Neural cell (in vitro differentiated cells): ENCODE results near the gene TP53I11. TPM values are rescaled to one million over a fixed set of nuclear protein-coding genes. Genes with fewer than 3 reads are reported as not detected.

Experiments
- H2AFZ ChIP-seq: fragments of 200-600, 300-800 bp; sonication (generic), shearing (Covaris generic); 2 replicates; pipeline ENCODE4 v1.6.0; 2014; ENCODE audit warnings: low read depth, mild to moderate bottlenecking, antibody characterized with exemption, low read length, moderate library complexity
- H3F3A ChIP-seq: fragments of 200-600 bp; shearing (Covaris generic); 2 replicates; pipeline ENCODE4 v1.6.1; 2016; ENCODE audit warnings: mild to moderate bottlenecking, moderate library complexity, mixed read lengths, antibody characterized with exemption, low read length; ENCODE audit not compliant: insufficient read depth, poor library complexity, severe bottlenecking
- H3K27ac ChIP-seq: fragments of 200-600, 300-800 bp; sonication (generic), shearing (Covaris generic); 2 replicates; pipeline ENCODE4 v1.5.1; 2014; ENCODE audit warnings: mild to moderate bottlenecking, low read length, moderate library complexity
- H3K27me3 ChIP-seq: fragments of 300-800, 200-600 bp; sonication (generic), shearing (Covaris generic); 2 replicates; pipeline ENCODE4 v1.6.0; 2014; ENCODE audit warnings: mild to moderate bottlenecking, low read depth, low read length, moderate library complexity; ENCODE audit not compliant: insufficient read depth
- H3K36me3 ChIP-seq: fragments of 300-800, 200-600 bp; sonication (generic), shearing (Covaris generic); 2 replicates; pipeline ENCODE4 v1.5.1; 2014; ENCODE audit warnings: mild to moderate bottlenecking, antibody characterized with exemption, low read length, moderate library complexity; ENCODE audit not compliant: insufficient read depth
- H3K4me2 ChIP-seq: fragments of 300-800, 200-600 bp; sonication (generic), shearing (Covaris generic); 2 replicates; pipeline ENCODE4 v1.6.0; 2014; ENCODE audit warnings: mild to moderate bottlenecking, low read length
- H3K4me3 ChIP-seq: fragments of 300-800, 200-600 bp; sonication (generic), shearing (Covaris generic); 2 replicates; pipeline ENCODE4 v1.5.1; 2014; ENCODE audit warnings: mild to moderate bottlenecking, low read length, moderate library complexity
- H3K79me2 ChIP-seq: fragments of 200-600 bp; shearing (Covaris generic); replicated peaks from 2 replicates; pipeline ENCODE4 v1.6.0; 2014; ENCODE audit warnings: mild to moderate bottlenecking, low read length, moderate library complexity; ENCODE audit not compliant: insufficient read depth
- H3K9ac ChIP-seq: fragments of 300-800, 200-600 bp; sonication (generic), shearing (Covaris generic); 2 replicates; pipeline ENCODE4 v1.6.1; 2016; ENCODE audit warnings: mild to moderate bottlenecking, low read length, mixed read lengths
- H3K9me2 ChIP-seq: fragments of 200-600 bp; shearing (Covaris generic); 2 replicates; pipeline ENCODE4 v1.6.1; 2016; ENCODE audit warnings: mild to moderate bottlenecking, low read length, mixed read lengths; ENCODE audit not compliant: insufficient read depth
- H3K9me3 ChIP-seq: fragments of 200-600, 300-800 bp; sonication (generic), shearing (Covaris generic); 2 replicates; pipeline ENCODE4 v1.6.1; 2016; ENCODE audit warnings: mild to moderate bottlenecking, mixed run types, low read length, moderate library complexity, mixed read lengths
- H4K20me1 ChIP-seq: fragments of 200-600 bp; shearing (Covaris generic); 2 replicates; pipeline ENCODE4 v1.6.1; 2016; ENCODE audit warnings: mild to moderate bottlenecking, mixed run types; ENCODE audit not compliant: insufficient read depth
- EP300 ChIP-seq: fragments of 450-650 bp; conservative IDR thresholded peaks from 2 replicates; pipeline ENCODE4 v1.6.1; 2014; ENCODE audit warnings: antibody characterized with exemption, mild to moderate bottlenecking, moderate library complexity; ENCODE audit not compliant: poor library complexity, severe bottlenecking
- EZH2 ChIP-seq: fragments of 200-600, 300-800 bp; shearing (Covaris generic), sonication (generic); IDR thresholded peaks from 2 replicates; pipeline ENCODE4 v1.6.1; 2014; ENCODE audit warnings: antibody characterized with exemption, low read length, borderline replicate concordance, mild to moderate bottlenecking; ENCODE audit not compliant: insufficient read depth, poor library complexity, severe bottlenecking
- MXI1 ChIP-seq: fragments of 450-650 bp; conservative IDR thresholded peaks from 2 replicates; pipeline ENCODE4 v1.6.1; 2014; ENCODE audit warnings: antibody characterized with exemption, mild to moderate bottlenecking; ENCODE audit not compliant: poor library complexity, severe bottlenecking
- POLR2AphosphoS5 ChIP-seq: IDR thresholded peaks from 2 replicates; pipeline ENCODE4 v1.6.1; 2012
- RAD21 ChIP-seq: fragments of 450-650 bp; conservative IDR thresholded peaks from 2 replicates; pipeline ENCODE4 v1.6.1; 2014; ENCODE audit warnings: antibody characterized with exemption, mild to moderate bottlenecking, moderate library complexity
- SMC3 ChIP-seq: fragments of 450-650 bp; conservative IDR thresholded peaks from 2 replicates; pipeline ENCODE4 v1.6.1; 2014; ENCODE audit warnings: antibody characterized with exemption, mild to moderate bottlenecking, moderate library complexity; ENCODE audit not compliant: poor library complexity
- TAF1 ChIP-seq: IDR thresholded peaks from 2 replicates; pipeline ENCODE4 v1.6.1; 2012; ENCODE audit warnings: low read depth
- polyA plus RNA-seq: library from polyadenylated mRNA; depleted of rRNA; stranded (reverse); fragments of >200 nt; gene quantifications from 2 replicates; pipeline ENCODE4 v1.2.3, GENCODE V29; 2014
- TF ChIP-seq, protein P1 (sequence below): IDR thresholded peaks from 2 replicates; pipeline ENCODE4 v1.6.1; 2012; ENCODE audit warnings: borderline replicate concordance
- TF ChIP-seq, protein P2 (sequence below): fragments of 450-650 bp; IDR thresholded peaks from 2 replicates; pipeline ENCODE4 v1.5.1; 2014; ENCODE audit warnings: antibody characterized with exemption, mild to moderate bottlenecking, moderate library complexity; ENCODE audit not compliant: poor library complexity, severe bottlenecking

The TP53I11 gene
- polyA plus RNA-seq, 1 donor from 2014 or later = 30.0 TPM

DNA sequence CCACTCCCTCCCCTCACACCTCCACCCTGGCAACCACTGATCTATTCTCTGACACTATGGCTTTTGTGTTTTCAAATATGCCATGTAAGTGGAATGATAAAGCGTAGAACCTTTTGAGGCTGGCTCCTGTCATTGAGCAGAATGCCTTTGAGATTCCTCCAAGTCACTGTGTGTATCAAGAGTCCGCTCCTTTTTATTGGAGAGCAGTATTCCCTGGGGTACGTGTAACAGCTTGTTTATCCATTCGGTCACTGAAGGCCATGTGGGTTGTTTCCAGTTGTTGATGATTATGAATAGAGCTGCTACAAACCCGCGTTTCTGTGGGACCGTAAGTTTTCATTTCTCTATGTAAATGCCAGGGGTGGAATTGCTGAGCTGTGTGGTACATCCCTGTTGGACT, 10.3 kb downstream of the TP53I11 start:
- peaks cover 35% of the 10 kb centered on the region for H3K79me2 ChIP-seq
- no peak overlapping the region for H3K9ac ChIP-seq
- no peak overlapping the region for H3K4me2 ChIP-seq
- no peaks in the 10 kb centered on the region for H4K20me1 ChIP-seq
- H2AFZ ChIP-seq = no peak overlapping the region
- no peak overlapping the region for H3K27ac ChIP-seq
- no peaks in the 10 kb centered on the region for H3F3A ChIP-seq
- H3K36me3 ChIP-seq = no peaks in the 10 kb centered on the region
- no peaks in the 10 kb centered on the region for H3K27me3 ChIP-seq
- TF ChIP-seq POLR2AphosphoS5 (no peak), MXI1 (no peak), EP300 (no peak), TAF1 (no peak), RAD21 (no peak), SMC3 (no peak), EZH2 (no peak)
- TF ChIP-seq, protein P1, sequence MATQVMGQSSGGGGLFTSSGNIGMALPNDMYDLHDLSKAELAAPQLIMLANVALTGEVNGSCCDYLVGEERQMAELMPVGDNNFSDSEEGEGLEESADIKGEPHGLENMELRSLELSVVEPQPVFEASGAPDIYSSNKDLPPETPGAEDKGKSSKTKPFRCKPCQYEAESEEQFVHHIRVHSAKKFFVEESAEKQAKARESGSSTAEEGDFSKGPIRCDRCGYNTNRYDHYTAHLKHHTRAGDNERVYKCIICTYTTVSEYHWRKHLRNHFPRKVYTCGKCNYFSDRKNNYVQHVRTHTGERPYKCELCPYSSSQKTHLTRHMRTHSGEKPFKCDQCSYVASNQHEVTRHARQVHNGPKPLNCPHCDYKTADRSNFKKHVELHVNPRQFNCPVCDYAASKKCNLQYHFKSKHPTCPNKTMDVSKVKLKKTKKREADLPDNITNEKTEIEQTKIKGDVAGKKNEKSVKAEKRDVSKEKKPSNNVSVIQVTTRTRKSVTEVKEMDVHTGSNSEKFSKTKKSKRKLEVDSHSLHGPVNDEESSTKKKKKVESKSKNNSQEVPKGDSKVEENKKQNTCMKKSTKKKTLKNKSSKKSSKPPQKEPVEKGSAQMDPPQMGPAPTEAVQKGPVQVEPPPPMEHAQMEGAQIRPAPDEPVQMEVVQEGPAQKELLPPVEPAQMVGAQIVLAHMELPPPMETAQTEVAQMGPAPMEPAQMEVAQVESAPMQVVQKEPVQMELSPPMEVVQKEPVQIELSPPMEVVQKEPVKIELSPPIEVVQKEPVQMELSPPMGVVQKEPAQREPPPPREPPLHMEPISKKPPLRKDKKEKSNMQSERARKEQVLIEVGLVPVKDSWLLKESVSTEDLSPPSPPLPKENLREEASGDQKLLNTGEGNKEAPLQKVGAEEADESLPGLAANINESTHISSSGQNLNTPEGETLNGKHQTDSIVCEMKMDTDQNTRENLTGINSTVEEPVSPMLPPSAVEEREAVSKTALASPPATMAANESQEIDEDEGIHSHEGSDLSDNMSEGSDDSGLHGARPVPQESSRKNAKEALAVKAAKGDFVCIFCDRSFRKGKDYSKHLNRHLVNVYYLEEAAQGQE = no peak
- TF ChIP-seq, protein P2, sequence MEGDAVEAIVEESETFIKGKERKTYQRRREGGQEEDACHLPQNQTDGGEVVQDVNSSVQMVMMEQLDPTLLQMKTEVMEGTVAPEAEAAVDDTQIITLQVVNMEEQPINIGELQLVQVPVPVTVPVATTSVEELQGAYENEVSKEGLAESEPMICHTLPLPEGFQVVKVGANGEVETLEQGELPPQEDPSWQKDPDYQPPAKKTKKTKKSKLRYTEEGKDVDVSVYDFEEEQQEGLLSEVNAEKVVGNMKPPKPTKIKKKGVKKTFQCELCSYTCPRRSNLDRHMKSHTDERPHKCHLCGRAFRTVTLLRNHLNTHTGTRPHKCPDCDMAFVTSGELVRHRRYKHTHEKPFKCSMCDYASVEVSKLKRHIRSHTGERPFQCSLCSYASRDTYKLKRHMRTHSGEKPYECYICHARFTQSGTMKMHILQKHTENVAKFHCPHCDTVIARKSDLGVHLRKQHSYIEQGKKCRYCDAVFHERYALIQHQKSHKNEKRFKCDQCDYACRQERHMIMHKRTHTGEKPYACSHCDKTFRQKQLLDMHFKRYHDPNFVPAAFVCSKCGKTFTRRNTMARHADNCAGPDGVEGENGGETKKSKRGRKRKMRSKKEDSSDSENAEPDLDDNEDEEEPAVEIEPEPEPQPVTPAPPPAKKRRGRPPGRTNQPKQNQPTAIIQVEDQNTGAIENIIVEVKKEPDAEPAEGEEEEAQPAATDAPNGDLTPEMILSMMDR = no peak
- no peak overlapping the region for H3K4me3 ChIP-seq
- H3K9me3 ChIP-seq = no peaks in the 10 kb centered on the region
- H3K9me2 ChIP-seq = no peaks in the 10 kb centered on the region

DNA sequence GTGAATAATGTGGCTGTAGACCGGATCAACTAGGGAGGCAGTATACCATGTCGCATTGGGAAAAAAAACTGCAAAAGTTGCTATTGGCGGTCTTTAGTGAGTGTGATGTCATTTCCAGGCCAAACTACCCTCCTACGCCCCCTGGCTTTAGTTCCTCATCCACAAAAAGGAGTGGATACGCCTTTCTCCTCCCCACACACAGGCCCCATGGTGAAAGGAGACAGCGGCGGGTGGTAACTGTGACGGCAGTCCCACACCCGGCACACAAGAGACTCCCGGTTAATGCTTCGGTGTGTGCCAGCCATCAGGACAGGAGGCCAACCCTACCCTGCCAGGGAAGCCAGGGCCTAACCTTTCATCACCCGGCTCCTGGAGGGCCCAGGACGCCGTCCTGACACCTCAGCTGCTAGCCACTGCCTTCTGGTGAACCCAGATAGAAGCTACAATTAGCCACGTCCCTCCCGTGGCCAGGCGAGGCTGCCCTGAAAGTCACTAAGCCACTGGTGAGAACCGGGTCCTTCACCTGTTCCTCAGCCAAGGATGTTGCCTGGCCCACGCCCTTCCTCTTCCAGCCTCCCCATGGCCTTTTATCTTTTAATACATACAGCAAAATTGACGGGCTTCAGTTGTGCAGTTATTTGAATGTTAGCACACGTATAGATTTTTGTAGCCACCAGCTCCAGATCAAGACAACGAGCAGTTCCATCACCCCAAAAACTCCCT, 10.8 kb downstream of the TP53I11 start:
- Histone ChIP-seq H3K9ac (no peak overlapping the region), H3F3A (no peaks in the 10 kb centered on the region), H2AFZ (no peak overlapping the region), H3K9me3 (no peaks in the 10 kb centered on the region), H3K9me2 (no peaks in the 10 kb centered on the region), H4K20me1 (no peaks in the 10 kb centered on the region), H3K36me3 (no peaks in the 10 kb centered on the region), H3K27ac (no peak overlapping the region), H3K4me2 (no peak overlapping the region), H3K79me2 (peaks cover 30% of the 10 kb centered on the region), H3K27me3 (no peaks in the 10 kb centered on the region), H3K4me3 (no peak overlapping the region)
- TF ChIP-seq RAD21 = no peak
- TF ChIP-seq, protein P2 = peak; percentile 34
